Cardiac muscle cell (in vitro differentiated cells and primary cell): ENCODE results near the gene NAA15. TPM values are rescaled to one million over a fixed set of nuclear protein-coding genes. Genes with fewer than 3 reads are reported as not detected.
"Not testable (repeated sequence)": the region's sequence is repeated elsewhere in the genome, so short reads cannot be mapped to it uniquely, and the experiment has no call there.

Source experiments
- DNase-seq, 2 donors: peaks; one replicate each; pipeline versions ENCODE4 v3.0.0 to v3.0.0-alpha.2; 2010 to 2017; ENCODE audit warnings: low read depth in 1 of 2, low spot score in 1 of 2
- H3K27ac ChIP-seq: fragments of 200-600 bp; sonication (generic); 2 replicates; pipeline ENCODE4 v1.5.1; 2016
- H3K27me3 ChIP-seq: fragments of 200-600 bp; sonication (generic); 2 replicates; pipeline ENCODE4 v1.6.0; 2016; ENCODE audit warnings: control low read depth
- H3K36me3 ChIP-seq: fragments of 200-600 bp; sonication (generic); 2 replicates; pipeline ENCODE4 v1.5.1; 2016; ENCODE audit warnings: control low read depth
- H3K4me1 ChIP-seq: fragments of 200-600 bp; sonication (generic); 2 replicates; pipeline ENCODE4 v1.8.1; 2017; ENCODE audit warnings: low read depth, mild to moderate bottlenecking, mixed run types
- H3K4me3 ChIP-seq: fragments of 200-600 bp; sonication (generic); 2 replicates; pipeline ENCODE4 v1.5.1; 2016; ENCODE audit warnings: mild to moderate bottlenecking
- H3K9me3 ChIP-seq: fragments of 200-600 bp; sonication (generic); 2 replicates; pipeline ENCODE4 v1.5.1; 2017; ENCODE audit warnings: low read depth, mild to moderate bottlenecking, control low read depth
- polyA plus RNA-seq: library from polyadenylated mRNA; unstranded; fragments of >200 nt; fragmentation: Nextera tagmentation; extraction: Ambion mirVana; gene quantifications from 2 replicates; pipeline ENCODE4 v1.2.1, GENCODE V29; 2016
- total RNA-seq: library from RNA; depleted of rRNA; stranded (reverse); fragments of >200 nt; gene quantifications from 2 replicates; pipeline ENCODE4 v1.2.3, GENCODE V29; 2016
- TF ChIP-seq, protein P1 (sequence below): IDR thresholded peaks from 2 replicates; pipeline ENCODE4 v1.5.1; 2012; ENCODE audit warnings: low read depth, mild to moderate bottlenecking, low read length

Gene NAA15
- total and polyA plus RNA-seq, 2 experiments from 2014 or later = 16.4 to 24.0 TPM

DNA sequence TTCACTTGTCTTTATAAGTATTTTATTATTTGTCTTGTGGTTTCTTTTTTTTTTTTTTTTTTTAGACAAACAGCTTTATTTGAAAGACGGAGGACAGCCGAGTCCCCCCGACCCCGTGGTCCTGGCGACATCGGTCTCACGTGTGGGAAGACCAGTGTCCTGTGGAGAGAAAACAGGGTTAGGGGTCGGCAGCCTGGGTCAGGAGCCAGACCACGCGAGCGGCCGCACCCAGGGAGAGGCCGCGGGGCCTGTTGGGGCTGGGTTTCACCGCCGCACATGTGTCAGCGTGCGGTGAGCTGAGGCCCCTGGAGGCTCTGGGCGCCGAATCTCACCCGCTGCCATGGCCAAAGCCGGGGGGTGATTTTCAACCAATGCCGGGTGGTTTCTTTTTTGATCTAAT lies 134.8 kb downstream of the NAA15 start:
- DNase-seq = no peak
- H3K36me3 ChIP-seq = no peaks in the 10 kb centered on the region
- no peak overlapping the region for H3K27ac ChIP-seq
- TF ChIP-seq, protein P1, sequence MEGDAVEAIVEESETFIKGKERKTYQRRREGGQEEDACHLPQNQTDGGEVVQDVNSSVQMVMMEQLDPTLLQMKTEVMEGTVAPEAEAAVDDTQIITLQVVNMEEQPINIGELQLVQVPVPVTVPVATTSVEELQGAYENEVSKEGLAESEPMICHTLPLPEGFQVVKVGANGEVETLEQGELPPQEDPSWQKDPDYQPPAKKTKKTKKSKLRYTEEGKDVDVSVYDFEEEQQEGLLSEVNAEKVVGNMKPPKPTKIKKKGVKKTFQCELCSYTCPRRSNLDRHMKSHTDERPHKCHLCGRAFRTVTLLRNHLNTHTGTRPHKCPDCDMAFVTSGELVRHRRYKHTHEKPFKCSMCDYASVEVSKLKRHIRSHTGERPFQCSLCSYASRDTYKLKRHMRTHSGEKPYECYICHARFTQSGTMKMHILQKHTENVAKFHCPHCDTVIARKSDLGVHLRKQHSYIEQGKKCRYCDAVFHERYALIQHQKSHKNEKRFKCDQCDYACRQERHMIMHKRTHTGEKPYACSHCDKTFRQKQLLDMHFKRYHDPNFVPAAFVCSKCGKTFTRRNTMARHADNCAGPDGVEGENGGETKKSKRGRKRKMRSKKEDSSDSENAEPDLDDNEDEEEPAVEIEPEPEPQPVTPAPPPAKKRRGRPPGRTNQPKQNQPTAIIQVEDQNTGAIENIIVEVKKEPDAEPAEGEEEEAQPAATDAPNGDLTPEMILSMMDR = no peak
- H3K4me3 ChIP-seq = no peak overlapping the region
- no peaks in the 10 kb centered on the region for H3K4me1 ChIP-seq
- H3K9me3 ChIP-seq = no peaks in the 10 kb centered on the region
- no peaks in the 10 kb centered on the region for H3K27me3 ChIP-seq

DNA sequence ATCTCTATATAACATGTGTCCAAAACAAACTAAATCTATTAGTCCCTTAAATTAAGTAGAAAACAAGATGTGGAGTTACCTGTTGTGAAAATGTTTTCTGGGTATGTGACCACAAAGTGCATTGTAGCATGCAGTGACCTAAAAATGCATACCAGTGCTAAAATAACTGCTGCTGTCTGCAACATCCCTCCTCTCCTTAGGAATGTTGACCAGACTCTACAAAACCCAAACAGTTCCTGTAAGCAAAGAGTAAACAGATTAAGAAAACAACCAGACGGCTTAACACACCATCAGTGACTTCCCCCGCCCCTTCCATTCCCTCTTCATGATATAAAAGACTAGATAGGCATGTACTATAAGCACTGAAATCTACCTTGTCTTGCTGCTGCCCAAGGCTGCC lies 136.8 kb downstream of the NAA15 start:
- no peak overlapping the region for H3K4me3 ChIP-seq
- H3K4me1 ChIP-seq = no peaks in the 10 kb centered on the region
- TF ChIP-seq, protein P1 = no peak
- no peak for DNase-seq
- no peak overlapping the region for H3K27ac ChIP-seq
- H3K27me3 ChIP-seq = no peaks in the 10 kb centered on the region
- H3K9me3 ChIP-seq = no peaks in the 10 kb centered on the region
- H3K36me3 ChIP-seq = no peaks in the 10 kb centered on the region

DNA sequence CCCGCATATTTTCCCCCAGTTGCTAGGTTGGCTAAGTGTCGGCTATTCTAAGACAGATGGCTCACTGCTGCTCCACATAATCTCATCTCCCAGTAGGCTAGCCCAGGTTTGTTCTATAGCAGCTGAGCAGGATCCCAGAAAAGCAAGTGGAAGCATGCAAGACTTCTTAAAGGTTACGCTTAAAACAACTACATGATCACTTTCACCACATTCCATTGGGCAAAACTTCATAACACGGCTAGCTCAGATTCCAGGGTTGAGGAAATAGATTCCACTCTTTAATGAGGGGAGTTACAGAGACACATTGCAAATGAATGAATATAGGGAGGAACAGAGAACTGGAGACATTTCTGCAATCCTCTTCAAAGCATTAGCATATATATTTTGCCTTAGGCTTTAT lies 139.7 kb downstream of the NAA15 start:
- Histone ChIP-seq H3K9me3 (no peaks in the 10 kb centered on the region), H3K4me1 (no peaks in the 10 kb centered on the region), H3K36me3 (no peaks in the 10 kb centered on the region), H3K4me3 (no peak overlapping the region), H3K27me3 (no peaks in the 10 kb centered on the region), H3K27ac (no peak overlapping the region)
- TF ChIP-seq, protein P1 = no peak
- no peak for DNase-seq

DNA sequence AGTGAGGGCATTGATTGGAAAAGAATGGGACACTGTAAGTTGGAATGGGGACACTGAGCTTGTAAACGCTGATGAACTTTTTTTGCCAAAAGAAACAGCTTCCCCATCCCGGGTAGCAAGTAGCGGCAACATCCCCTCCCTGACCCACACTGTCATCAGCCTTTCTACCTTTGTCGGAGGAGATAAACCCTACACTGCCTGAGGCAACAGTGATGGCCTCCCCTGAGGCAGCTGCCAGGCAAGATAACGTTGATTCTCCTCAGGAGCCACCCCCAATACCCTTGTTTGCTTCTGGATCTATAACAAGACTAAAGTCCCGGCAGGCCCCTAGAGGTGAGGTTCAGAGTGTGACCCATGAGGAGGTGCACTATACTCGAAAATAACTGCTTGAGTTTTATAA lies 142.4 kb downstream of the NAA15 start:
- Histone ChIP-seq H3K27ac (no peak overlapping the region), H3K9me3 (no peaks in the 10 kb centered on the region), H3K36me3 (no peaks in the 10 kb centered on the region), H3K4me1 (no peaks in the 10 kb centered on the region), H3K4me3 (no peak overlapping the region), H3K27me3 (no peaks in the 10 kb centered on the region)
- no peak for DNase-seq
- TF ChIP-seq, protein P1 = no peak

DNA sequence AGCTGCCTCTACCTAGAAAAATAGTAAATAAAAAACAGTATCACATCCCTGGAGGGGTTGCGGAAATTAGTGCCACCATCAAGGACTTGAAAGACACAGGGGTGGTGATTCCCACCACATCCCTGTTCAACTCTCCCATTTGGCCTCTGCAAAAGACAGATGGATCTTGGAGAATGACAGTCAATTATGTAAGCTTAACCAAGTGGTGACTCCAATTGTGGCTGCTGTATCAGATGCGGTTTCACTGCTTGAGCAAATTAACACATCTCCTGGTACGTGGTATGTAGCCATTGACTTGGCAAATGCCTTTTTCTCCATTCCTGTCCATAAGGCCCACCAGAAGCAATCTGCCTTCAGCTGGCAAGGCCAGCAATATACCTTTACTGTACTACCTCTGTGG lies 143.6 kb downstream of the NAA15 start:
- H3K4me3 ChIP-seq, H3K27ac ChIP-seq, H3K9me3 ChIP-seq, DNase-seq, H3K36me3 ChIP-seq, H3K4me1 ChIP-seq, H3K27me3 ChIP-seq: not testable (repeated sequence)

DNA sequence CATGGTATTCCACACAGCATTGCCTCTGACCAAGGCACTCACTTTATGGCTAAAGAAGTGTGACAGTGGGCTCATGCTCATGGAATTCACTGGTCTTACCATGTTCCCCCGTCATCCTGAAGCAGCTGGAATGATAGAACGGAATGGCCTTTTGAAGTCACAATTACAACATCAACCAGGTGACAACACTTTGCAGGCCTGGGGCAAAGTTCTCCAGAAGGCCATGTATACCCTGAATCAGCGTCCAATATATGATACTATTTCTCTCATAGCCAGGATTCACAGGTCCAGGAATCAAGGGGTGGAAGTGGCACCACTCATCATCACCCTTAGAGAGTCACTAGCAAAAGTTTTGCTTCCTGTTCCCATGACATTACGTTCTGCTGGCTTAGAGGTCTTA lies 145.8 kb downstream of the NAA15 start:
- H3K27ac ChIP-seq, H3K4me1 ChIP-seq, H3K27me3 ChIP-seq, H3K4me3 ChIP-seq, H3K9me3 ChIP-seq, H3K36me3 ChIP-seq, DNase-seq: not testable (repeated sequence)

DNA sequence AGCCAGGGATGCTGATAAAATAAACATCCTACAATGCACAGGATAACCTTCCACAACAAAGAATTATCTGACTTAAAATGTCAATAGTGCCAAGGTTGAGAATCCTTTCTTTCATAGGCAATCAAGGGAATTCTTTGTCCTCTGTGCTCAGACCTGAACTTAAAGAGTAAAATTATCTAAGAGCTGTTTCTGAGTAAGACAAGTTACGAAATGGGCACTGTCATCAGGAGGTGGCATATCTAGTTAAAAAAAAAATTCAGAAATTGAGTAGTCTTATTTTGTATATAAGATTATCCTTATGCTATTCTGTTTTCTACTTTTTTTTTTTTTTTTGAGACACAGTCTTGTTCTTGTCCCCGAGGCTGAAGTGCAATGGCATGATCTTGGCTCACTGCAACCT lies 149.3 kb downstream of the NAA15 start:
- peaks cover 8% of the 10 kb centered on the region for H3K4me1 ChIP-seq
- H3K4me3 ChIP-seq = no peak overlapping the region
- no peak for DNase-seq
- H3K9me3 ChIP-seq = no peaks in the 10 kb centered on the region
- no peaks in the 10 kb centered on the region for H3K36me3 ChIP-seq
- H3K27ac ChIP-seq = no peak overlapping the region
- TF ChIP-seq, protein P1 = no peak
- no peaks in the 10 kb centered on the region for H3K27me3 ChIP-seq
